Keratinocyte (primary cell): ENCODE measurements around the gene MGLL. TPM values are rescaled to one million over a fixed set of nuclear protein-coding genes. Genes with fewer than 3 reads are reported as not detected.

Experiments
- DNase-seq: peaks from one replicate; pipeline ENCODE4 v3.0.0-alpha.2; 2011; ENCODE audit warnings: low read depth, missing footprints, low spot score
- FAIRE-seq: peaks from 2 replicates; lab custom pipeline; 2011; peaks lifted over from hg19 to GRCh38; lab: Jason Lieb, UNC
- H2AFZ ChIP-seq: 2 replicates; pipeline ENCODE4 v1.6.0; 2012; ENCODE audit warnings: low read length, control low read depth, inconsistent platforms; ENCODE audit not compliant: control insufficient read depth
- H3K27ac ChIP-seq: 2 replicates; pipeline ENCODE4 v1.5.1; 2011; ENCODE audit warnings: low read length; ENCODE audit not compliant: control insufficient read depth, insufficient read depth
- H3K27me3 ChIP-seq: 3 replicates; pipeline ENCODE4 v1.6.0; 2011; ENCODE audit warnings: low read length; ENCODE audit not compliant: control insufficient read depth, insufficient read depth; ENCODE audit errors: extremely low read depth
- H3K36me3 ChIP-seq, 2 experiments: 2 replicates in 1 of 2; 3 replicates in 1 of 2; pipeline ENCODE4 v1.5.1; 2011; ENCODE audit warnings: low read length in 2 of 2, mild to moderate bottlenecking in 1 of 2; ENCODE audit not compliant: control insufficient read depth in 2 of 2, insufficient read depth in 2 of 2; ENCODE audit errors: extremely low read depth in 1 of 2
- H3K4me1 ChIP-seq: 3 replicates; pipeline ENCODE4 v1.5.1; 2011; ENCODE audit warnings: low read length; ENCODE audit not compliant: control insufficient read depth, insufficient read depth; ENCODE audit errors: extremely low read depth
- H3K4me2 ChIP-seq: 3 replicates; pipeline ENCODE4 v1.6.0; 2011; ENCODE audit warnings: low read depth, low read length; ENCODE audit not compliant: control insufficient read depth, insufficient read depth; ENCODE audit errors: extremely low read depth
- H3K4me3 ChIP-seq, 3 experiments: fragments of 200-600 bp in 1 of 3; sonication (generic) in 1 of 3; 2 replicates in 2 of 3; 3 replicates in 1 of 3; pipeline ENCODE4 v1.5.1; 2011 to 2016; ENCODE audit warnings: low read length in 3 of 3, mild to moderate bottlenecking in 3 of 3, control low read depth in 2 of 3, inconsistent platforms in 1 of 3, low read depth in 1 of 3, mixed read lengths in 1 of 3, mixed run types in 1 of 3, moderate library complexity in 1 of 3; ENCODE audit not compliant: control insufficient read depth in 2 of 3, insufficient read depth in 2 of 3; ENCODE audit errors: extremely low read depth in 1 of 3
- H3K79me2 ChIP-seq: 2 replicates; pipeline ENCODE4 v1.6.0; 2012; ENCODE audit warnings: low read length; ENCODE audit not compliant: control insufficient read depth, insufficient read depth
- H3K9ac ChIP-seq: 3 replicates; pipeline ENCODE4 v1.6.0; 2011; ENCODE audit warnings: low read length; ENCODE audit not compliant: control insufficient read depth, insufficient read depth; ENCODE audit errors: extremely low read depth
- H3K9me1 ChIP-seq: 3 replicates; pipeline ENCODE4 v1.6.0; 2011; ENCODE audit warnings: low read length; ENCODE audit not compliant: control insufficient read depth, insufficient read depth; ENCODE audit errors: extremely low read depth
- H3K9me3 ChIP-seq: 2 replicates; pipeline ENCODE4 v1.5.1; 2012; ENCODE audit warnings: low read depth, low read length; ENCODE audit not compliant: control insufficient read depth
- H4K20me1 ChIP-seq: 3 replicates; pipeline ENCODE4 v1.6.0; 2011; ENCODE audit warnings: low read length; ENCODE audit not compliant: control insufficient read depth, insufficient read depth; ENCODE audit errors: extremely low read depth
- EZH2 ChIP-seq: IDR thresholded peaks from one replicate; pipeline ENCODE4 v1.6.1; 2012; ENCODE audit warnings: inconsistent platforms, mild to moderate bottlenecking, low read length, moderate library complexity
- dilution Hi-C: fragments of 300-500 bp; cut with MboI; formaldehyde crosslinking; loops from one replicate; pipeline ENCODE4 v1.7.0; 2020; ENCODE audit warnings: low sequenced_read_pairs; ENCODE audit not compliant: extremely low pct_ligation_motif_present
- polyA plus RNA-seq, 5 experiments: library from polyadenylated mRNA; depleted of rRNA in 3 of 5; stranded (reverse) in 3 of 5; stranded (forward) in 1 of 5; unstranded in 1 of 5; fragments of >200 nt; gene quantifications; 1 replicate in 1 of 5; 2 replicates in 3 of 5; 3 replicates in 1 of 5; pipeline versions ENCODE4 v1.2.1 to v1.2.3, GENCODE V29; 2011 to 2012; ENCODE audit warnings: missing spikeins in 2 of 5, low read depth in 1 of 5, low replicate concordance in 1 of 5
- TF ChIP-seq, protein P1 (sequence below), 3 experiments: IDR thresholded peaks in 1 of 3; conservative IDR thresholded peaks in 1 of 3; optimal IDR thresholded peaks in 1 of 3; 2 replicates in 2 of 3; 3 replicates in 1 of 3; pipeline versions ENCODE3 to v1.5.1; 2011; ENCODE audit warnings: low read length in 3 of 3, mild to moderate bottlenecking in 3 of 3, moderate library complexity in 2 of 3, control low read depth in 1 of 3, inconsistent platforms in 1 of 3; ENCODE audit not compliant: insufficient read depth in 2 of 3; ENCODE audit errors: extremely low read depth in 1 of 3

MGLL gene
- polyA plus RNA-seq, 1 donor (not counting 4 experiments of a cell fraction or from before 2014, with no cell fraction given), result 17.8 TPM

DNA sequence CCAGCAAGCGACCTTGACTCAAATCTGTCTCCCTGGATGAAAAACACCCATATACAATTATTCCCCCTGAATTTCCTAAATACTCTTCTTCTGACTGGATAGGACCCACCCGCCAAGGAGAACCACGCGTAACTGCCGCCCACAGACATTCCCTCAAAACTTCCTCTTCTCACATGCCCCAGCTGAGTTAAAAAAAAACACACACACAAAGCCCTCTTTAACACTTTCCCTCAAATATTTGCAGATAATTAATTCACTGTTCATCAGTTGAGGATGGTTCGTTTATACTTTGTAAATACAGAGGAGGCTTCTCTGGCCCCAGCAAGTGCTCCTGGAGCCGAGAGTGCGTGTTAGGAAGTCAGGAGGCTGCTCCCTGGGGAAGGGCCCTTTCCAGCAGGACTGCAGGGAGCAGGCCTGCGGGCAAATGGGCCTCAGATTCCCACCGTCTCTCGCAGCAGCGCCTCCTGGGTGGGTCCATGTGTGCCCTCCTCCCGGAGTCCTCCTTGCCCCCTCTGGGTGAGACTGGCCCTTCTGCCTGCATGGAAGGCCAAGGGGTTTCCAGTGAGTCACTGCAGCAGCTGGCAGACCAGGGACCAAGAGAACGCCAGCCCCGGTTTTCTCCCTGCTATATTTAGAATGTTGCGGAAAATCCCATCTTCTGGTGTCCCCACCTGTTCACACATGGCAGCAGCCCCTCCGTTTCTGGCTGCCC, 46.8 kb downstream of the MGLL start:
- Histone ChIP-seq H3K4me1 (peaks cover 20% of the 10 kb centered on the region), H3K79me2 (peaks cover 3% of the 10 kb centered on the region), H4K20me1 (no peaks in the 10 kb centered on the region), H3K27me3 (no peaks in the 10 kb centered on the region), H3K36me3 (peaks cover 0 to 5% of the 10 kb centered on the region in 2 experiments), H3K9me1 (no peaks in the 10 kb centered on the region), H3K9ac (no peak overlapping the region), H3K9me3 (peaks cover 10% of the 10 kb centered on the region), H3K4me2 (no peak overlapping the region), H3K4me3 (no peak overlapping the region), H3K27ac (no peak overlapping the region), H2AFZ (no peak overlapping the region)
- dilution Hi-C loops, result no loop called here
- DNase-seq (no peak), FAIRE-seq (no peak)
- TF ChIP-seq, protein P1, sequence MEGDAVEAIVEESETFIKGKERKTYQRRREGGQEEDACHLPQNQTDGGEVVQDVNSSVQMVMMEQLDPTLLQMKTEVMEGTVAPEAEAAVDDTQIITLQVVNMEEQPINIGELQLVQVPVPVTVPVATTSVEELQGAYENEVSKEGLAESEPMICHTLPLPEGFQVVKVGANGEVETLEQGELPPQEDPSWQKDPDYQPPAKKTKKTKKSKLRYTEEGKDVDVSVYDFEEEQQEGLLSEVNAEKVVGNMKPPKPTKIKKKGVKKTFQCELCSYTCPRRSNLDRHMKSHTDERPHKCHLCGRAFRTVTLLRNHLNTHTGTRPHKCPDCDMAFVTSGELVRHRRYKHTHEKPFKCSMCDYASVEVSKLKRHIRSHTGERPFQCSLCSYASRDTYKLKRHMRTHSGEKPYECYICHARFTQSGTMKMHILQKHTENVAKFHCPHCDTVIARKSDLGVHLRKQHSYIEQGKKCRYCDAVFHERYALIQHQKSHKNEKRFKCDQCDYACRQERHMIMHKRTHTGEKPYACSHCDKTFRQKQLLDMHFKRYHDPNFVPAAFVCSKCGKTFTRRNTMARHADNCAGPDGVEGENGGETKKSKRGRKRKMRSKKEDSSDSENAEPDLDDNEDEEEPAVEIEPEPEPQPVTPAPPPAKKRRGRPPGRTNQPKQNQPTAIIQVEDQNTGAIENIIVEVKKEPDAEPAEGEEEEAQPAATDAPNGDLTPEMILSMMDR (optimal IDR thresholded peaks at IDR 0.05 in 1 of 3, IDR thresholded peaks at IDR 0.05 in 1 of 3, conservative IDR thresholded peaks at IDR 0.05 in 1 of 3; ENCODE audit: extremely low read depth in 1 of 3, insufficient read depth in 2 of 3, low read length in 3 of 3), result no peak
- no peak for TF ChIP-seq EZH2

- H3K36me3 ChIP-seq, result no peaks in the 10 kb centered on the region
- no peak overlapping the region for H2AFZ ChIP-seq
- dilution Hi-C loops, result no loop called here
- H3K4me2 ChIP-seq, result no peak overlapping the region
- DNase-seq (no peak), FAIRE-seq (no peak)
- peaks cover 17% of the 10 kb centered on the region for H3K4me1 ChIP-seq
- H3K9me1 ChIP-seq, result no peaks in the 10 kb centered on the region
- no peaks in the 10 kb centered on the region for H3K27me3 ChIP-seq
- TF ChIP-seq, protein P1 (optimal IDR thresholded peaks at IDR 0.05 in 1 of 3, IDR thresholded peaks at IDR 0.05 in 1 of 3, conservative IDR thresholded peaks at IDR 0.05 in 1 of 3; ENCODE audit: extremely low read depth in 1 of 3, insufficient read depth in 2 of 3, low read length in 3 of 3), result no peak
- TF ChIP-seq EZH2, result no peak
- H3K27ac ChIP-seq, result no peak overlapping the region
- H4K20me1 ChIP-seq, result no peaks in the 10 kb centered on the region
- H3K9me3 ChIP-seq, result peaks cover 10% of the 10 kb centered on the region
- H3K9ac ChIP-seq, result no peak overlapping the region
- peaks cover 3% of the 10 kb centered on the region for H3K79me2 ChIP-seq
- no peak overlapping the region for H3K4me3 ChIP-seq
Measured at GRCh38 chr3:127774647-127775046, 47.7 kb downstream of the MGLL start.
